OCI-LY7 (cell line): ENCODE results near the gene LZIC. TPM values are rescaled to one million over a fixed set of nuclear protein-coding genes. Genes with fewer than 3 reads are reported as not detected.
A peak's percentile ranks its signal among the peaks of the same experiment; 100 is the strongest.

Source experiments
- BruUV-seq: library from RNA; stranded (reverse); fragments of 400-500 nt; replicated peaks from 2 replicates; lab custom pipeline; 2021; lab: Mats Ljungman, UMichigan
- CTCF ChIA-PET: fragments of 300-600 bp; sonication (Branson Sonifier 250); formaldehyde crosslinking; loops from one replicate; lab custom pipeline; 2022; ENCODE audit warnings: antibody characterized with exemption; ENCODE audit not compliant: unreplicated experiment; lab: Charles Lee
- POLR2A ChIA-PET: fragments of 300-600 bp; sonication (Branson Sonifier 250); formaldehyde crosslinking; loops from one replicate; lab custom pipeline; 2022; ENCODE audit warnings: antibody characterized with exemption; lab: Charles Lee
- DNase-seq: peaks from one replicate; pipeline ENCODE4 v3.0.0-alpha.2; 2015; ENCODE audit warnings: low spot score
- H2AFZ ChIP-seq: fragments of 200-600 bp; sonication (generic), shearing (Covaris generic); 2 replicates; pipeline ENCODE4 v1.6.1; 2014; ENCODE audit warnings: mild to moderate bottlenecking, antibody characterized with exemption, low read length, moderate library complexity
- H3K27ac ChIP-seq: fragments of 200-600 bp; sonication (generic); 2 replicates; pipeline ENCODE4 v1.5.1; 2014; ENCODE audit warnings: mixed run types, low read depth, mild to moderate bottlenecking, moderate library complexity, low read length, inconsistent platforms; ENCODE audit not compliant: poor library complexity, severe bottlenecking
- H3K36me3 ChIP-seq: fragments of 200-600 bp; sonication (generic); 2 replicates; pipeline ENCODE4 v1.6.1; 2014; ENCODE audit warnings: mild to moderate bottlenecking, antibody characterized with exemption, low read length, moderate library complexity, mixed read lengths; ENCODE audit not compliant: insufficient read depth
- H3K4me1 ChIP-seq: fragments of 200-600 bp; sonication (generic); 2 replicates; pipeline ENCODE4 v1.5.1; 2014; ENCODE audit warnings: mild to moderate bottlenecking, low read length; ENCODE audit not compliant: insufficient read depth, poor library complexity, severe bottlenecking
- H3K4me2 ChIP-seq: fragments of 200-600 bp; sonication (generic); 2 replicates; pipeline ENCODE4 v1.6.1; 2014; ENCODE audit warnings: mild to moderate bottlenecking, low read length
- H3K4me3 ChIP-seq: fragments of 200-600 bp; sonication (generic); 2 replicates; pipeline ENCODE4 v1.5.1; 2014; ENCODE audit warnings: mild to moderate bottlenecking, low read depth, low read length; ENCODE audit not compliant: poor library complexity, severe bottlenecking
- H3K79me2 ChIP-seq: fragments of 200-600 bp; sonication (generic); 2 replicates; pipeline ENCODE4 v1.6.1; 2016; ENCODE audit warnings: low read depth, mild to moderate bottlenecking, low read length, moderate library complexity, mixed read lengths; ENCODE audit not compliant: insufficient read depth
- H3K9me2 ChIP-seq: fragments of 200-600 bp; sonication (generic); 2 replicates; pipeline ENCODE4 v1.6.1; 2016; ENCODE audit warnings: mild to moderate bottlenecking, low read length, mixed read lengths; ENCODE audit not compliant: insufficient read depth
- H3K9me3 ChIP-seq: fragments of 200-600 bp; sonication (generic); 2 replicates; pipeline ENCODE4 v1.6.1; 2014; ENCODE audit warnings: mild to moderate bottlenecking, mixed run types, low read length, mixed read lengths
- H4K20me1 ChIP-seq: fragments of 200-600 bp; sonication (generic); 2 replicates; pipeline ENCODE4 v1.6.1; 2014; ENCODE audit warnings: mild to moderate bottlenecking, antibody characterized with exemption, low read length, moderate library complexity, mixed read lengths; ENCODE audit not compliant: insufficient read depth
- CTCF ChIP-seq: fragments of 200-600 bp; sonication (generic); conservative IDR thresholded peaks from 2 replicates; pipeline ENCODE4 v1.5.1; 2014; ENCODE audit warnings: mild to moderate bottlenecking, antibody characterized with exemption, low read length, moderate library complexity, mixed read lengths
- EZH2phosphoT487 ChIP-seq: fragments of 200-600 bp; sonication (generic); IDR thresholded peaks from 2 replicates; pipeline ENCODE4 v1.6.1; 2018; ENCODE audit warnings: low read depth, borderline replicate concordance, mild to moderate bottlenecking, mixed run types, antibody characterized with exemption, low read length, moderate library complexity, mixed read lengths
- intact Hi-C: fragments of 100-400 bp; cut with micrococcal nuclease; formaldehyde crosslinking; loops from one replicate; pipeline ENCODE4 v1.10.0; 2022; ENCODE audit not compliant: unreplicated experiment
- total RNA-seq, 2 experiments: library from RNA; depleted of rRNA in 1 of 2; stranded (reverse); fragments of >200 nt in 1 of 2; shearing (Covaris generic) in 1 of 2; gene quantifications; 2 replicates each; pipeline ENCODE4 v1.2.3, GENCODE V29; 2014 to 2022

LZIC gene
- total RNA-seq, 2 experiments from 2014 or later, result 19.1 to 31.4 TPM

GRCh38 chr1:9929431-9930385 is 13.5 kb downstream of the LZIC start:
- ChIA-PET POLR2A (interaction anchor here (0.8 to 1.9 kb wide), 2 partner anchors 8 to 14 kb away, joined by 3 to 4 read pairs; no protein-coding TSS in a partner anchor), CTCF (no interaction called here)

GRCh38 chr1:9927259-9927658 is 15.9 kb downstream of the LZIC start:
- no TSS peak for BruUV-seq
- Histone ChIP-seq H3K4me1 (peaks cover 6% of the 10 kb centered on the region), H3K27ac (no peak overlapping the region), H3K79me2 (no peaks in the 10 kb centered on the region), H2AFZ (no peak overlapping the region), H4K20me1 (no peaks in the 10 kb centered on the region), H3K9me2 (no peaks in the 10 kb centered on the region), H3K4me2 (no peak overlapping the region), H3K36me3 (peaks cover 31% of the 10 kb centered on the region), H3K9me3 (no peaks in the 10 kb centered on the region), H3K4me3 (no peak overlapping the region)
- POLR2A ChIA-PET, result no interaction called here
- CTCF ChIA-PET, result no interaction called here
- TF ChIP-seq CTCF (no peak), EZH2phosphoT487 (no peak)
- DNase-seq, result no peak
- intact Hi-C loops, result no loop called here

More at GRCh38 chr1:9929431-9930385, 13.5 kb downstream of the LZIC start:
- BruUV-seq, result TSS peak; percentile 46
- no peak overlapping the region for H2AFZ ChIP-seq
- H3K36me3 ChIP-seq, result peaks cover 37% of the 10 kb centered on the region
- H3K79me2 ChIP-seq, result no peaks in the 10 kb centered on the region
- no peak for DNase-seq
- H3K4me1 ChIP-seq, result peaks cover 6% of the 10 kb centered on the region
- H3K4me2 ChIP-seq, result no peak overlapping the region
- H3K4me3 ChIP-seq, result no peak overlapping the region
- intact Hi-C loops, result no loop called here
- H3K27ac ChIP-seq, result no peak overlapping the region
- H3K9me3 ChIP-seq, result no peaks in the 10 kb centered on the region
- no peaks in the 10 kb centered on the region for H4K20me1 ChIP-seq
- no peak for TF ChIP-seq EZH2phosphoT487
- H3K9me2 ChIP-seq, result no peaks in the 10 kb centered on the region

GRCh38 chr1:9922342-9922741 is 20.8 kb downstream of the LZIC start:
- H3K9me2 ChIP-seq, result no peaks in the 10 kb centered on the region
- no peaks in the 10 kb centered on the region for H4K20me1 ChIP-seq
- H3K27ac ChIP-seq, result no peak overlapping the region
- no TSS peak for BruUV-seq
- ChIA-PET POLR2A (no interaction called here), CTCF (no interaction called here)
- no peak overlapping the region for H3K4me3 ChIP-seq
- no peak overlapping the region for H3K4me2 ChIP-seq
- intact Hi-C loops, result no loop called here
- H3K79me2 ChIP-seq, result no peaks in the 10 kb centered on the region
- H2AFZ ChIP-seq, result no peak overlapping the region
- DNase-seq, result no peak
- peaks cover 4% of the 10 kb centered on the region for H3K4me1 ChIP-seq
- no peaks in the 10 kb centered on the region for H3K9me3 ChIP-seq
- TF ChIP-seq EZH2phosphoT487 (no peak), CTCF (no peak)
- H3K36me3 ChIP-seq, result no peaks in the 10 kb centered on the region
